Glomerular visceral epithelial cell (primary cell): Measurements from ENCODE around the gene UCK1.

Experiments
- DNase-seq: peaks from one replicate; pipeline ENCODE4 v3.0.0-alpha.2; 2016; ENCODE audit errors: extremely low spot score

Gene UCK1

GRCh38 chr9:131476777-131477345 lies 54.2 kb downstream of the UCK1 start:
- no peak for DNase-seq

DNA sequence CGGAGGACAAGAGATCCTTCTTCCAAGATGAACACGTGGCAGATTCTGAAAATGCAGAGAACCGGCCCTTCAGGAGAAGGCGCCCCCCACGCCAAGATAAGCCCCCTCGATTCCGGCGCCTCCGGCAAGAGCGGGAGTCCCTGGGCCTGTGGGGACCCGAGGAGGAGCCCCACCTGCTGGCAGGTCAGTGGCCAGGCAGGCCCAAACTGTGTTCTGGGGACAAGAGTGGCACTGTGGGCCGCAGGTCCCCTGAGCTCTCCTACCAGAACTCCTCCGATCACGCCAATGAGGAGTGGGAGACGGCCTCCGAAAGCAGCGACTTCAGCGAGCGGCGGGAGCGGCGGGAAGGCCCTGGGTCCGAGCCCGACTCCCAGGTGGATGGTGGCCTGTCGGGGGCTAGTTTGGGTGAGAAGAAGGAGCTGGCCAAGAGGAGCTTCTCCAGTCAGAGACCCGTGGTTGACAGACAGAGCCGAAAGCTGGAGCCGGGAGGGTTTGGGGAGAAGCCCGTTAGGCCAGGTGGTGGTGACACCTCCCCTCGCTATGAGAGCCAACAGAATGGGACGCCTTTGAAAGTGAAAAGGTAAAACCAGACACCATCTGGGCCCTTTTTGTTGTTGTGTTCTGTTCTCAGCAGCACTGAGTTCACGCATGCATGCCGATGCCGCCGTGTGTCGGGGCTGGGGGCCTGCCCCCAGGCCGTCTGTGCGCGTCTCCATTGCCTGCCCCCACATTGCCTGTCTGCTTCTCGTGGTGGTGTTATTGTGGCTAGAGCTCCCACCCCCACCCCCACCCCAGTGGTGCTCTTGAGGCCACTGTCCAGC lies 54.9 kb downstream of the UCK1 start:
- no peak for DNase-seq

- no peak for DNase-seq
Measured at GRCh38 chr9:131475111-131475955, 55.7 kb downstream of the UCK1 start.

GRCh38 chr9:131474711-131475110 lies 56.4 kb downstream of the UCK1 start:
- DNase-seq = no peak

DNA sequence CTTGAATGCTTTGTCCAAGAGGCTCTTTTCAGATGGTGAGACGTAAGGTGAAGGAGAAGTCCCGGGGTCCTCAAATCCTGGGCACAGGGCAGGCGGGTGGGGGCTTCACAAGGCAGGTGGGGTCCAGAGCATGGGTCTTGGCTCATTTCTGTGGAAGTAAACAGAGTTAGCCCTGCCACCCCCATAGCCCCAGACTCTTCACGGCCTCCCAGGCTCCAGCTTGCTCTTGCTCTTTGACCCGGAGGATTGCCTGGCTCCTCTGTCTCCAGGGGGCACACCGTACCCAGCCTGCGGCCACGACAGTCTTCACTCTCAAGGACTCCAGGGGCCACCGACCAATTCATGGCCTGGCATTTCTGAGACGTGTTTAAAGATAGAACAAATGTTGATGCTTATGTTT lies 57.2 kb downstream of the UCK1 start:
- no peak for DNase-seq
